Measurements from ENCODE around the gene RFX6.

The RFX6 gene

DNA sequence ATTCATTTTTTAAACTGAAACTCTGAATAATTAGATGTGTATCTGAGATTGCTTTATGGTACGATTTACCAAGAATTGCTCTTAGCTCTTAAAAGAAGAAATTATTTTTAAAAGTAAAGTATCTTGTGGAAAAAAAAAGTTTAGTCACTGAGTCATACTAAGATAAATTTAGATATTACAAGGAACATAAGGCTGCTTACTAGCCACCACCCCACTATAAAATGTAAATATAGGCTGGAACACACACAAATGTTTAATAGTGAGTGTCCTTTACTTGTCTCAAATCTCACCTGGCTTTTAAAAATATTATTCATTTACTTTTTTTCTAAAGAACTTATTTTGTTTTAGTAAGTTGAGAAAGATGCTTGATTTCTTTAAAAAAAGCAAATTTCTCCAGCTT is 17.6 kb downstream of the RFX6 start:
- no peak for DNase-seq (ENCODE audit: low spot score)

DNA sequence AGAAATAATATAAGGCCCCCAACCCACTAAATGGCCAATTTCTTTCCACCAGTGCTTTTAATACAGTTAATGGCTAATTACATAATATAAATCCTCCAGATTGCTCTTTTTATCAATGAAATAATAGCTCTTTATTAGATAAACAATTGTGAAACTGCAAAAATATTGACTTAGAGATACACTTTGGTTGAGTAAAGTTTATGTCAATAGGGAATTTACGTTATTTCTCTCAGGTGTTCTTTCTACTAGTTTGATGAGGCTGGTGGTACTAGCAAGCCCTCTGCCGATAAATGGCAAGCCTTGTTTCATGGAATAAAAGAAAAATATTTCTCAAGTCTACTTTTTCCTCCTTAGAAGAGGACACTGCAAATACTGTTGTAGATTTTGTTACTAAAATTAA is 18.9 kb downstream of the RFX6 start:
- DNase-seq (ENCODE audit: low spot score): no peak

DNA sequence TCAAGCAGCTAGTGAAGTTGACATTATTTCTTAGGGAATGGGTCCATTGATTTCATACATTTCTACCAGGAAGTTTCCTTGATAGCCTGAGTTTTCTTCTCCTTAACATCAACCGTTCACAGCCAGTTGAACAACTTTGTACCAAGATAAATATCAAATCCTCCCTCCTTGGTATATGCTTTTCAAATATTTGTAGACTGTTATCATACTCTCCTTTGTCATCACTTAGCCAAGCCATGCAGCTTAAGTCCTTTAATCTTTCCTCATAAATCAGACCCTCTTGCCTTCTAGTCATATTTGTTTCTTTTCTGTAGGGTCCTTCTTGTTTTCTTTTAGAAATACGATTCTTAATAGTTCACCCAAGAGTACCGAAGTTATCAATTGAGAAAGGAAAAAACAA is 25.6 kb downstream of the RFX6 start:
- DNase-seq (ENCODE audit: low spot score): no peak

DNA sequence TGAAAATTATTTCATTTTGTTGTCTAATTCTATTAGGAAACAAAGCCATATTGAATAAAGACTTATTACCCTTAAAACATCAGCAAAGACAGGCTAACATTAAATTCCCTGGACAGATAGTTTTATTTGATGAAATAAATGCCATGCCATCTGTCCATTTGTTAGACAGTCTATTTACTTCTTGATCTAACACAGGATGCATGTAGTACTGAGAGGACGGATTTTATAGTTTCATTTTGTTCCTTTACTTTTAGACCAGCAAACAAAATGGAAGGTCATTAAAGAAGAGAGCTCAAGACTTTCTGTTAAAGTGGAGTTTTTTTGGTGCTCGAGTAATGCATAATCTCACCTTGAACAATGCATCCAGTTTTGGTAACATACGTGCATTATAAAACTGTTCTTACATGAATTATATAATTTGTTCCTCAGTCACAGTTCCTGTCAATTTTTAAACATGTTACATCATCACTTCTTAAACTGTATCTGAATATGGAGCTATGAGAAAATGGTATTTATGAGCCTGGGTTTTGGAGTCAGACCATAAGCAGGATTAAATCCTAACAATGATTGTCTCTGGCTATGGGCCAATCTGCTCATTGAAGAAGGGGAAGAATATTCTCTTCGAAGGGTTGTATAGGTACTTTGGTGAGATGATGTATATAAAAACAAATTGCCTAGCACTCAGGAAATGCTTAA is 46.0 kb downstream of the RFX6 start:
- no peak for DNase-seq (ENCODE audit: low spot score)

DNA sequence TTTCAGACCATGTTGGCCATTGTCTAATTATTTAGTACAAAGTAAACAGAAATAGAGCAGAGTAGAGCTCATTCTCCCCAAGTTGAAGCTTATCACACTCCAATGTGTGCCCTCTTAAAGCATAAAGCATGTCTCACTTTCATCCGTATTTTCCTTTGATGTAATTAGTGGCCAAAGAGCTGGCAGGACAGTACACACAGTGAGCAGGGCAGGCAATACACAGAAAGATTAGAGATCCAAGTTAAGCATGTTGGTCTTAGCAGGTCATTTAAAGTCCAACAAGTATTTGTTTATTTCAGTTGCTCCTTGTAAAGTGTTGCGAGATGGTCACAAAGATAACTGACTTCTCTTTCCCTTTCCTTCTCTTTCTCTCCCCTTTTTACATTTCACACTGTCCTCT is 47.2 kb downstream of the RFX6 start:
- DNase-seq (ENCODE audit: low spot score): no peak

DNA sequence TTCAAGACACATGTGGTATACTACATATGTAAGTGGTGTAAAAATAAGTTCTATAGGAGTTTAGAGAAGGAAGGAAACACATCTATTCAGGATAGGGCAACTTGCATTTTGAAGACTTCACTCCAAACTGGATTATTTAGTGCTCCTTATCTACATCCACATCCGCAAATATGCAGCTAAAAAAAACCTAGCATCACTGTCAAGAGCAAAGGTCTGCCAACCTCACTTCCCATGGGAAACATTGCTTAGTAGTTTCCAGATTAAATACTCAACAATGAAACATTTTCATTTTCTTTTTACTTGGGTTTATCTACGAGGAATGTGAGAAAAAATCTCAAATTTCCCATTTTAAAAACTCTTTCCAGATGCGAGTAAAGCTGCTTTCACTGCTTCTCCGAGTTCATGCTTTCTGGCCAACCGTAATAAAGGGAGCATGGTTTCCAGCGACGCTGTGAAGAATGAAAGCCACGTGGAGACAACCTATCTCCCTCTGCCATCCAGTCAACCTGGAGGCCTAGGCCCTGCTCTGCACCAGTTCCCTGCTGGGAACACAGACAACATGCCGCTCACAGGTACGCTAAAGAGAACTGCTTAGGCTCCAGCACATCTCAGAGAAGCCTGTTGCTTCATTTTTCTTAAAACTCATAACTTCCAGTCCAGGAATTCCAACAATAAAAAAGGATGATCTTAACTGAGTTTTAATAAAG is 48.2 kb downstream of the RFX6 start:
- DNase-seq (ENCODE audit: low spot score): no peak

DNA sequence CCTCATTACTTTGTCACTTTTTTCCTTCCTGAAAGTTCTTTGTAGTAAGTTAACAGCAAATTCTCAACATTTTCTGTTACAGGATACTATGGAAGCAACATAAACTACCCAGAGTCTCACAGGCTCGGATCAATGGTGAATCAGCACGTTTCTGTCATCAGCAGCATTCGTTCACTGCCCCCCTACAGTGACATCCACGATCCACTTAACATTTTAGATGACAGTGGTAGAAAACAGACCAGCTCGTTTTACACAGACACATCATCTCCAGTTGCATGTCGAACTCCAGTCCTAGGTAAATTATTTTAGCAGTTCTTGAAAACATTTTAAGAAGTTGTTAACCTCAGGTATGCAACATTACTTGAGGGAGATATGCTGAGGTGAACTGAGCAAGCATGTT is 51.6 kb downstream of the RFX6 start:
- DNase-seq (ENCODE audit: low spot score): no peak

DNA sequence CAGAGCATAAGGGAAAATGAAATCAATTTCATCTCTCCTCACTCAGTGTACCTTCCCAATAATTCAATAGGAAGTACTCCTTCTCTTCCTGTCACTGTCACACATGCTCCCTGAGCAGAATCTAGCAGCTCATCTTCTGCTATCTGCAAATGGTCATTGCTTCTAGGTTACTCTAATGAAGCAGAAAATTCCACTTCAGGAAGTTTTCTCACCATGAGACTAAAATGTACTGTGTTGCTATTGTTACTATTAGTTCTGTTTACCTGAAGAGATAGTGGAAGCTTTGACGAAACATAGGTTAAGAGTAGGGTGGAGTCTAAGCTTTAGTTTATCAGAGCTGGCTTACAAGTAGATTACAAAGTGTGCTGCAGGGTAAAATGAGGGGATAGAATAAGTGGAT is 52.8 kb downstream of the RFX6 start:
- DNase-seq (ENCODE audit: low spot score): no peak

DNA sequence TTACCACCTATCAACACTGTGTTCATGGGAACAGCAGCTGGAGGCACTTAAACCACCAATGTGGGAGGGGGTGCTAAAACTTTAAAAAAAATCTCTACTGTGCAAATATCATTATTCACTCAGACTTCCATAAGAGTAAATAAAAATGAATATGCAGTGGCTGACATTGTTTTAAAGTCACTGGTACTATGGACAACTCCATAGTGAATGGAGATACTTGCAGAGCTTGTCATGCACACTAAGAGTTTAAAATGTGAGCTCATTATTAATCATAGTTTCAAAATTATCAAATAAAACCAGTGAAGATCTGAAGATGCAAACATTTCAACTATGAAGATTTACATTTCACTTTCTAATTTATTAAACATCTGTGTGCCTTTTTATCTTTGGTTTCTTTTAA is 54.4 kb downstream of the RFX6 start:
- no peak for DNase-seq (ENCODE audit: low spot score)

DNA sequence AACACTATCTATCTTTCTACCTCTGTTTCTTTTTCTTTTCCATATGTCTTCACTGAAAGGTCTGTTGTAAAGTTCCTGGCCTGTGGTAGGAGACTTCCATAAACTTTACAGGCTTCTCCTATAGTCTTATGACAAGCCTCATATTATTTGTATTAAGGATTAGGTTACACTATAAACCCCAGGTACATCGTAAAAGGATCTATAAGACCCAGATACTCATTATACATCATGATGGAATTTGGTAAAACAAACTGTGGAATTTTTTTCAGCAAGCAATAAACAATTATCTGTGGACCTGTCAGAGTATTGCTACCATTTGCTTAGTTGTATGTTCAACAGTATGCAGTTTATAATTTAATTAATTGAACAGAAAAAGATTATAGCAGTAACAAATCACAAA is 55.5 kb downstream of the RFX6 start:
- no peak for DNase-seq (ENCODE audit: low spot score)

DNA sequence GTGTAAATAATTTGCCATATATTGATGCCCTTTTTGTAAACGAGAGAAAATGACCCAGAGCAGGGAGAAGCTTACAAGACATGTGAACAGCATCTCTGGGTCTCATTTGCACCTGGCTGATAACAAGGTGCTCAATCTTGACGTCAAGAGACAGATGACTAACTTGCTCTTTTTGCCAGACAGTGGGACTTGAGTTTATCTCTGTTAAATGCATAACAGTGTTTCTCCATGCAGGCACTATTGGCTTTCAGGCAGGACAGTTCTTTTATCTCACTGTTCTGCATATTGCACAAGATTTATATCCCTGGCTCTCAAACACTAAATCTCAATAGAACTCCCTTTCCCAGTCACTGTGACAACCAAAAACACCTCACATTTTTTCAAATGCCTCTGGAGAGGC is 56.4 kb downstream of the RFX6 start:
- no peak for DNase-seq (ENCODE audit: low spot score)

DNA sequence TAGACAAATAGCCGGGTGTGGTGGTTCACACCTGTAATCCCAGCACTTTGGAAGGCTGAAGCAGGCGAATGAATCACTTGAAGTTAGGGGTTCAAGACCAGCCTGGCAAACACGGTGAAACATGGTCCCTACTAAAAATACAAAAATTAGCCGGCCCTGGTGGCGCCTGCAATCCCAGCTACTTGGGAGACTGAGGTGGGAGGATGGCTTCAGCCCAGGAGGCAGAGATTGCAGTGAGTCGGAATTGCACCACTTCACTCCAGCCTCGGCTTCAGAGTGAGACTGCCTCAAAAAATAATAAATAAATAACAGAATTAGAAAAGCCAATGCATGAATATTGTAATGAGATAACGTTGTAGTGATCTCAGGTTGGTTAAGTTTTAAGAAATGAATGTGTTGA is 61.3 kb downstream of the RFX6 start:
- no peak for DNase-seq (ENCODE audit: low spot score)

DNA sequence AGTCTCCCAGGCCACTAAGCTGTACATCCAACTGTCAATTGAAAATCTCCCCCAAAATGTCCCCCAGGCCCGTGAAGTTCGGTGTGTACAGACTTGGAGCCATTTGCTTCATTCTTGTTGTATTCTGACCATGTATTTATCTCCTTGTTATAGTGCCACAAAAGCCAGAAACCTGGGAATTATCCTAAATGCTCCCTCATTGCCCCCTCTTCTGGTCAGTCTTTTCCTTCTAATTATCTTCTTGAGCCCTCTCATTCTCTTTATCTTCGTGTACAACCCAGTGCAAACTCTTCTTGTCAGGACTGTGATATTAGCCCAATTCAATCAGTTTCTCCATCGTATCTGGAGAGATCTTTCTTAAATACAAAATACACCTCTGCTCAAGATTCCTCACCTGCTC is 64.7 kb downstream of the RFX6 start:
- no peak for DNase-seq (ENCODE audit: low spot score)

DNA sequence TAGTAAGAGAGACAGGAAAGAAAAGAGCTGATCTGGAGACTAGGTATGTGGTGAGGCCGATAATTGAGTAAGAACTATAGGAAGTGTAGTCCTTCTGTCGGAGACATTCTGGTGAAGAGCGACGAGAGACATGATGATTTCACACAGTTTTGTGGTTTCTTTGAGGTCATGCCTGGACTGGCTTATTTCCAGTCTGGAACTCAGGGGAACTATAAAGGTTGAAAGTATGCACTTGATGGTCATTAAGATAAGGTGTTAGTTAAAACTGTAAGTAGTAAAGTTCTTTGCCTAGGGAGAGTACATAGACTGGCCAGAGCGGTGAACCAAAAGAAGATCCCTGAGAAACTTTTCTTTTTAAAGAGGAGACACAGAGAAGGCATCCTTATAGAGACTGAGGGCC is 68.8 kb downstream of the RFX6 start:
- no peak for DNase-seq (ENCODE audit: low spot score)

DNA sequence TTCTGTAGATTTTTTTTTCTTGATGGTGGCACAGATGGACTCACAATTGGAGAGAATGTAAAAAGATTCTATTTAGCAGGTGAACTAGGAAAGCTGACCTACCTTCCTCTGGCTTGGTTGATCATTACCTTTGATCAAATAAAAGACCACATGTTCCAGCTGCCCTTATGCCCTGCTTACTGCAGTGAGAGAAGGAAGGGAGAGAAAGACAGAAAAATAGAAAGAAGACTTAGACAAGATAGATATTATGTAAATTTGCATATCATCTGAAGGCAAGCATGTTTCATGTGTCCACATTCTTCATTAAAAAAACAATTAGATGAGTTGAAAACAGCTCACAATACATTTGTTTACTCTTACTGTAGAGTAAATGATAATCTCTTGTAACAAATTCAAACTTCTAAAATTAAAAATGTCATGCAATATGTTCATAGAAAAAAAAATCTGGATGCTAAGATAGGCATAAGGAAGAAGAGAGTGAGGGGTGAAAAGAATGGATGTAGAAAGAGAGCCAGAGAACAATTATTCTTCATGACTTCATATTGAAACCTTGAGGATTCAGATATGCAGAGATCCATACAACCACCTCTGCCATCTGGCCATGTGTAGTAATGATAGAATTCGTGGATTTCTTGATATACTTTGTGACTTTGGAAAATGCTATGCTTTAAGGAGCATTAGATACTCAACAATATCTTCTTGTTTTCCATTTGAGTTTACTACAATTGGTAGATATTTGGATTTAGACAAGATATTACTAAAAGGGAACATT is 71.7 kb downstream of the RFX6 start:
- DNase-seq (ENCODE audit: low spot score): no peak

DNA sequence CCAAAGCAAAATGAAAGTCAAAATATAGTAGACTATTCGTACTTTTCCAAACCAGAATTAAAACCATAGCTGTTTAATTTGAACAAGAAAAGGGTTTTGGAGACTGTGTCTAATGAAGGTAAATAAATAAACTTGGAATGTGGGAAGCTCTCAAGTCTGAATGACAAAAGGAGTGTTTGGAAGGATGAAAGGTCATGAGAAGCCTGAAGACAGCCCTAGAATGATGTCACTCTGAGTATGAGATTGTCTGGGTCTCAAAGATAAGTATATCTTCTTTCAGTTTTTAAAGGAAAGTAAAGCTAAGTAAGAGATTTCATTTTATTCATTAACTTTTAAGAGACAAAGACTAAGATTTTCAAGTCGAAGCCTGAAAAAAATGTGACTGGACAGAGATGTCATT is 72.9 kb downstream of the RFX6 start:
- DNase-seq (ENCODE audit: low spot score): no peak

DNA sequence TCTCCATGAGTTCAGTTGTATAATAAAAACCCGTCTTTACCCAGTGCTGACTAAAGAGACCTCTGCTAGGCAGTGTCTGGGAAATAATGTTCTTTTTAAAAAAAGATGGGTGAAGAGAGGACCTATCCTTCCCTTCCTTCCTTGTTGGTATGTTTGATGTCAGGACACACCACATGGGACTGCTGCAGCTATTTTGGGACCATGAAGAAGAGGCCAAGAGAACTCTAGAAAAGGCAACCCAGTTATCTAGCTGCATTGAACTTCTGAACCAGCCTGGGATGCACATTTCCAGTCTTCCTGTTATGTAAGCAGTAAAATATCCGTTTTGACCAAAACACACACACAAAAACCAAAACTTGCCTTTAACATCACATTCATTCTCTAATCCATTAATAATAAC is 77.3 kb downstream of the RFX6 start:
- DNase-seq (ENCODE audit: low spot score): no peak

DNA sequence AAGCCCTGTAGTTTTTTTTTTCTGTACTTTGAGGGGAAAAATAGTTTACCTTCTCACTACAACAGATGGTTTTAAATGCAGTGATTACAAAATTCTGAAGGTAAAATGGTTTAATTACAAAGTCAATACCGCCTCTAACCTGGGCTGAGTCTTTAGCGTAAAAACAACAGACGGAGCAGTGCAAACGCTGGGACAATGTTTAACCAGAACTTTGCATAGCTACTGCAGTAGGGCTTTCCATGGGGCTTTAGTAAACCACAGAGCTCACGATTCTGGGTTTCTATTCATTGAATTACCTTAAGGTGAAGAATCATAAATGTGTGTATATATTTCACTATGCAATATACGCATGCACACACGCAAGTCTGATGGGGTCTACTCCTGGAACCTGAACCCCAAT is 77.9 kb downstream of the RFX6 start:
- DNase-seq (ENCODE audit: low spot score): no peak

DNA sequence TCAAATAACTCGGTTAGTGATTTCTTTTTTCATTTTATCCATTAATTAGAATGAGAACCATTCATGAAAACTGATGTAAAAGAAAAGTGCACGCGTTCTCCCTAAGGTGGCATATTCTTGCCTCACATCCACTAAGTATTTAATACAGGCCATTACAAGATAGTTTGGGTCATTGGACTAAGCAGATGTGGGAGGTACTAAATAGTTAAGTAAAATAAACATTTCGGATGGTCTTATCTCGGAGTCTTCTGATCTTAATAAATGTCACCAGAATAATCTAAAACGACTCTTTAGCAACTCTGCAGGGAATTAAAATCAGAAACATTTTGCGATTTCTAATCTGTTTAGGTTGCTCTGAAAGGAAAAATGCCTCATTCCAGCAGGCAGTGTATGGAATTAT is 78.7 kb downstream of the RFX6 start:
- no peak for DNase-seq (ENCODE audit: low spot score)

DNA sequence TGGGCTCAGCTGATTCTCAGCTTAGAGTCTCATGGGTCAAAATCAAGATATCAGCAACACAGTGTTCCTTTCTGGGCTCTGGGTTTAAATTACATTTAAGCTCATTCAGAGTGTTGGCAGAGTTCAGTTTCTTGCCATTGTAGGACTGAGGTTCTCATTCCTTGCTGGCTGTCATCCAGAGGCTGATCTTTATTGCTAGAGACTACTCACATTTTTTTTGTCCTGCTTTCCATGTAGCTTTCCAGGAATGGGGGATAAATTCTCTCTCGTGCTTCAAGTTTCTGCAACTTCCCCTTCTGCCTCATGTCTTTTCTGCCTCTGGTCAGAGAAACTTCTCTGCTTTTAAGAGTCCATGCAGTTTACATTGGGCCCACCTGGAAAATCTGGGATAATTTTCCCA is 86.9 kb downstream of the RFX6 start:
- DNase-seq (ENCODE audit: low spot score): no peak

DNA sequence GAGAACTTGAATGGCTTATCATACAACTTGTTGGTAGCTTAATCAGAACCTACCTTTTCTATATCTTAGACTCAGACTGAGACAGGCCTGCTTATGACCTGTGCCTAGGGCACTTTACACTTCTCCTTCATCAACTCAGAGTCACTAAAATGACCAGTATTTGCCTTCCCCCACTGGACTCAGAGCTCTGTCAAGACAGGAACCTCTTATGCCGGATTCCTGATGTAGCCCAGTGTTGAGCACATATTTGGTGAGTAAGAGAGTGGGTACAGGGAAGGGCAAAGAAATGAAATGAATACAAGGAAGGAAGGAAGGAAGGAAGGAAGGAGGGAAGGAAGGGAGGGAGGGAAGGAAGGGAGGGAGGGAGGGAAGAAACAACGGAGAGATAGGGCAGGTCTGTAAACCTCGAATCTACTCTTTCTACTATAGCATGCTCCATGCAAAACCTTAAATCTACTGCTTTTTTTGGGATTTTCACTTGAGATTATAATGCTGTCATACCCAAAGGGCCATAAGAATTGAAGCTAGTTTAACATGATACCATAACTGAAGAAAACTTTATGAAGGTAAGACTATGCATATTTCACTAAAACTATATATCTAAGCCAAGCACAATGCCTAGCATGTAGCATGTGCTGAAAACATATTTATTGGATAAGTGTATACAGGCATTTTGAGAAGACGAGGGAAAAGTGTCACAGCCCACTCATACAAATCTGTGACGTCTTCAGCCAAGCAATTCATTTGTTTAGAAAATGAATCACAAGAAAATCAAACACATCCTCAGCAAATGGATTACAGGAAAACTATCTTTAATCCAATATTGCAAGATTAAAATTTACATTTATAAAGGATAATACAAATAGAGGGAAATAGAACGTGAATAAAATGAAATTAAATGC is 89.9 kb downstream of the RFX6 start:
- DNase-seq (ENCODE audit: low spot score): no peak

DNA sequence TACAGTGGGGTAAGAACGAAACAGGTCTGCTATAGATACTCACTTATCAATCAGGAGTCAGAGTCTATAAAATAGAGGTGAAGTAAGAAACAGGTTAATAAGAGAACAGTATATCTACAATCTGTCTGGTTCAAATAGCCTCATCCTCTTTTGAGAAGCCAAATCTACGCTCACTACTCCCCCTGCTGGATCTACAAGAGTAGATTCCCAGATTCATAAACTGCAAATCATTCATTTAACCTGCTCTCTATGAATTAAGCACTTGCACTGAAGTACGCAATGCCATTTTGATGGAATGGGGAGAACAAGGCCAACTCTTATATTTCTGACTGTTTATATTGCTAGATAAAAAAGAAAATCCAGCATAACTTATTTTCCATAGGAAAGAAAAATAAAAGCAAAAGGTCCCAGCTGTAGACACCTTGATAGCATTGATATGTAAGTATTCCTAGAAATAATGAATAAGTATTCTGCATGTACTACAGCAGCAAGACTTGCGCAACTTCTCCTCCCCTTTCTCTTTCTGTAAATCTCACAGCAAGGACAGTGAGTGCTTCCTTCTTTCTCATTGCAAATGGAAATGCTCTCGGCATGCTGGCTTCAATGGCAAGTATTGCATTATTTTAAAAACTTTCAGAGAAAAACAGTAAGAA is 92.3 kb downstream of the RFX6 start:
- DNase-seq (ENCODE audit: low spot score): no peak

Measured in ecto neural progenitor cell (in vitro differentiated cells).